GM18858 (cell line): Measurements from ENCODE around the gene TMEM8B.
A peak's percentile ranks its signal among the peaks of the same experiment; 100 is the strongest.

Experiments used
- ATAC-seq: cut with Tn5 transposase; IDR thresholded peaks from one replicate; pipeline ENCODE4 v1.9.1; 2021; ENCODE audit not compliant: unreplicated experiment

The TMEM8B gene

GRCh38 chr9:35839926-35840325 lies 10.9 kb downstream of the TMEM8B start:
- no peak for ATAC-seq

- ATAC-seq, result no peak
These were observed 12.0 kb downstream of the TMEM8B start for GRCh38 chr9:35840881-35841644.

GRCh38 chr9:35841645-35841900 lies 12.5 kb downstream of the TMEM8B start:
- no peak for ATAC-seq

GRCh38 chr9:35842020-35842745 lies 13.2 kb downstream of the TMEM8B start:
- no peak for ATAC-seq

GRCh38 chr9:35842795-35843194 lies 13.8 kb downstream of the TMEM8B start:
- ATAC-seq, result no peak

- ATAC-seq, result no peak
These were observed 15.7 kb downstream of the TMEM8B start for GRCh38 chr9:35844628-35845270.

- no peak for ATAC-seq
These were observed 17.1 kb downstream of the TMEM8B start for GRCh38 chr9:35845824-35846771.

- peak; percentile 88 for ATAC-seq
These were observed 19.0 kb downstream of the TMEM8B start for GRCh38 chr9:35847792-35848572.

GRCh38 chr9:35852267-35852815 lies 23.3 kb downstream of the TMEM8B start:
- no peak for ATAC-seq

GRCh38 chr9:35852876-35853865 lies 24.1 kb downstream of the TMEM8B start:
- ATAC-seq, result no peak

- ATAC-seq, result no peak
These were observed 25.2 kb downstream of the TMEM8B start for GRCh38 chr9:35854091-35854762.

GRCh38 chr9:35856206-35856605 lies 27.2 kb downstream of the TMEM8B start:
- no peak for ATAC-seq

GRCh38 chr9:35856882-35857281 lies 27.9 kb downstream of the TMEM8B start:
- no peak for ATAC-seq

- no peak for ATAC-seq
These were observed 29.4 kb downstream of the TMEM8B start for GRCh38 chr9:35858458-35858857.

- no peak for ATAC-seq
These were observed 30.4 kb downstream of the TMEM8B start for GRCh38 chr9:35859310-35859989.

GRCh38 chr9:35859990-35860339 lies 30.9 kb downstream of the TMEM8B start:
- no peak for ATAC-seq

GRCh38 chr9:35861161-35861897 lies 32.3 kb downstream of the TMEM8B start:
- ATAC-seq, result no peak
